G401.6 (cell line): ENCODE results near the gene NDUFC1.
A peak's percentile ranks its signal among the peaks of the same experiment; 100 is the strongest.
"Not testable (repeated sequence)": the region's sequence is repeated elsewhere in the genome, so short reads cannot be mapped to it uniquely, and the experiment has no call there.

ENCODE experiments used
- FAIRE-seq: peaks from 2 replicates; lab custom pipeline; 2012; peaks lifted over from hg19 to GRCh38; lab: Jason Lieb, UNC

The NDUFC1 gene

GRCh38 chr4:139301821-139302611, at the start of gene NDUFC1:
NDUFC1 (minus strand) TSS chr4:139302477; CDS start chr4:139295798, 6,679 bp downstream.
- peak; percentile 53 for FAIRE-seq

DNA sequence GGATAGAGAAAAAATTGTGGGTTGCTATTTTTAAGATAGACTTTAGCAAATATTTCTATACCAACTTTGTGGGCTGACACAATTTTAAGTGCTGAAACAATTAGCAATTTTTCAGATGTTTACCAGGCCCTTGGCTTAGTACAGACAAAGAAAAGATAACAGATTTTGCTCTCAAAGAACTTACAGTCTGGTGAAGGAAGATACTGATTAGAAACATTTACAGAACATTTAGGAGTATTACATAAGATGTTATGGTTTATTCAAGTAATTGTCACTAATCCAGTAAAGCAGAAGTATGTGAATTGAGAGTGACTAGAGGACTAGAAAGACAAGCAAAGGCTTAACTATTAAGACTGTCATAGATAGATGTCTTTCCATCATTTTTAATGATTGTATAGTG, 35.3 kb upstream of the NDUFC1 start:
- FAIRE-seq, result no peak

- no peak for FAIRE-seq
Observed at GRCh38 chr4:139333046-139333445, 30.8 kb upstream of the NDUFC1 start.

- FAIRE-seq, result no peak
Observed at GRCh38 chr4:139331185-139331584, 28.9 kb upstream of the NDUFC1 start.

GRCh38 chr4:139330283-139330682, 28.0 kb upstream of the NDUFC1 start:
- FAIRE-seq, result no peak

DNA sequence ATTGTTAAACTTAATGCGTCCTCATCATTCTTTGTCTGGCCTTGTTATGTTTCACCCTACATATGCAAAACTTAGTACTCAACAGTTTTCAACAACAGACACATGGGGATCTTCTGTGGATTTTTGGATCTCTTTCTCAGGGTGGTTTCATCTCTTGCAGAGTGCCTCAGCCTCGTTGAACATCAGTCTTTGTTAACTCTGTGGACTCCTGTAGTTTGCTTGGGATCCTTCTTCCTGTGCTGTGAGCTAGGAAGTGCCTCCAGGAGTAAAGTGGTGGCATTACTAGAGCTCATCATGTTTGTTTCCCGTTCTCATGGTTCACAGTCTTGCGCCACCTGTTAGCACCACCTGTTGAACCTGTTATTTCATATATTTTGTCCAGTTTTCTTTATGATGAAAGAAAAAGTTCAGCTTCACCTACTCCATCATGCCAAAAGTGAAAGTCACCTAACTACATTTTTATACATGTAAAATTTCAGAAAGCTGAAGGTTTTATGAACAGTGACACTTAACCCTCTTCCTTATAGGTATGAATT, 27.5 kb upstream of the NDUFC1 start:
- FAIRE-seq, result no peak

DNA sequence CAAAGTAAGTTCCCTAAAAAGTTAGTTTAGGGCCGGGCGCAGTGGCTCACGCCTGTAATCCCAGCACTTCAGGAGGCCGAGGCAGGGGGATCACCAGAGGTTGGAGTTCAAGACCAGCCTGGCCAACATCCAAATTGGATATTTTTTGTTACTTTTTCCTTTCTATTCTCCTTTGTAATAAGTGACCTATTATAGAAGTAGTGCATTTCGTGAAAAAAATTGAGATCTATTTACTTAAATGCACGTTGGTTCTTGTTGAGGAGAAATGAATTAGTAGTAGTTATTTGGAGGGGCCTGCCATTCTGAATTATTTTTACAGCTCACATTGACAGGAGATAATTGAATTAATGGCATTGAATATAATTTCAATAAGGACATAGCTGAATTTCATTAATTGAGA, 22.3 kb upstream of the NDUFC1 start:
- FAIRE-seq, result no peak

DNA sequence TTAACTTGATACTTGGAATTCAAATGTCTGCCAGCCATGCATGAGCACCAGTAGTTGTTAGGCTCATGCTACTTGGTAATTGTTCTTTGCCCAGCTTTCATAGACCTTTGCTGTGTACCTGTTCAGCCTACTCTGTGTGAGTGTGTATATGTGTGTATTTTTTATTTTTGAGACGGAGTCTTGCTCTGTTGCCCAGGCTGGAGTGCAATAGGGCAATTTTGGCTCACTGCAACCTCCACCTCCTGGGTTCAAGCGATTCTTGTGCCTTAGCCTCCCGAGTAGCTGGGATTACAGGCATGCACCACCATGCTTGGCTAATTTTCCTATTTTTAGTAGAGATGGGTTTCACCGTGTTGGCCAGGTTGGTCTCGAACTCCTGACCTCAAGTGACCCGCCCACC, 20.3 kb upstream of the NDUFC1 start:
- not testable (repeated sequence) for FAIRE-seq

- not testable (repeated sequence) for FAIRE-seq
Observed at GRCh38 chr4:139322070-139322469, 19.8 kb upstream of the NDUFC1 start.

DNA sequence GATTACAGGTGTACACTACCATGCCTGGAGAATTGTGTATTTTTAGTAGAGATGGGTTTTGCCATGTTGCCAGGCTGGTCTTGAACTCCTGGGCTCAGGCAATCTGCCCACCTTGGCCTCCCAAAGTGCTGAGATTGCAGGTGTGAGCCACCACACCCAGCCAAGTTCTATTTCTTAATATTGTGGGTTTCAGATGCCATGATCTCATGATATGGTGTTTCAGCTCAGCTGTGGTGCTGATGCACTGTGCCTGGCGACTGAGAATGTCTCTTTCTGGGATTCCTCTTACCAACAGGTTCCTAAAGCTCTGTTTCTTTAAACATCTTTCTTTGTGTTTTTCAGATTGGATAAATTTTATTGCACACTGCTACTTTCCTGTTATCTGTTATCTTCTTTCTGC, 17.3 kb upstream of the NDUFC1 start:
- no peak for FAIRE-seq

DNA sequence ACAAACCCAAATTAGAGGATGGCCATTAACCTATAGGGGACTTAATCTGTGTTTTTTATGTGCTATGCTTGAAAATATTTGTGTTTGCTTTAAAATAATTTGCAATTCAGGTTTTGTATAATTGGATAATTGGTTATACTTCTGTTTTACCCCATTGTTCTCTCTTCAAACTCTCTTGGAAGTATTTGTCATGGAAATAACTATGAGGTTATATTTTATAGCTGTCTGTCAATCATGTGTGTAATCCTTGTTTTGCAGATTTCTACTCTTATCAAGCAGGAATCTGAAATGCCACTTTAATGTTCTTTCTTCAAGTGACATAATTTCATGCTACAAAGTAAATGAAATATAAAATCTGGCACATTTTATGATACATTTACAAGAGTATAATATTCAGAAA, 15.4 kb upstream of the NDUFC1 start:
- no peak for FAIRE-seq

DNA sequence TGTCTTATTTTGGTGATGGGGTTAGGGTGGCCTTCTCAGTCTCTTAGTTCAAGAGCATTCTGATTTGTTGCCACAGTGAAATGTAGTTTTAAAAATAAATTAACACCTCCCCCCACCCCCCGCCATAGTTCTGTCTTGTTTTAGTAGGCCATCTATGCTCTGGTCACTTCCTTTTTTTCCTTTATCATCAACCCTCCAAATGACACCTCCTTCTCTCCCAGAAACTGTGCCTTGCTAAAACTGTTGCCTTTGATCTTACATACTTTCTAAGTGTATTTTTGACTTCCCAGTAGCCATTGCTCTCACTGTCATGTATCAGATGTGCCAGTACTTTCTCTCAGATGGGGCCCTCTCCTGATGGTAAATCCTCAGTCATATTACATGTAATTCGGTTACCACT, 14.5 kb upstream of the NDUFC1 start:
- no peak for FAIRE-seq

- FAIRE-seq, result no peak
Observed at GRCh38 chr4:139315221-139315675, 13.0 kb upstream of the NDUFC1 start.

GRCh38 chr4:139314047-139314800, 11.9 kb upstream of the NDUFC1 start:
- FAIRE-seq, result no peak

GRCh38 chr4:139313414-139313813, 11.1 kb upstream of the NDUFC1 start:
- not testable (repeated sequence) for FAIRE-seq

DNA sequence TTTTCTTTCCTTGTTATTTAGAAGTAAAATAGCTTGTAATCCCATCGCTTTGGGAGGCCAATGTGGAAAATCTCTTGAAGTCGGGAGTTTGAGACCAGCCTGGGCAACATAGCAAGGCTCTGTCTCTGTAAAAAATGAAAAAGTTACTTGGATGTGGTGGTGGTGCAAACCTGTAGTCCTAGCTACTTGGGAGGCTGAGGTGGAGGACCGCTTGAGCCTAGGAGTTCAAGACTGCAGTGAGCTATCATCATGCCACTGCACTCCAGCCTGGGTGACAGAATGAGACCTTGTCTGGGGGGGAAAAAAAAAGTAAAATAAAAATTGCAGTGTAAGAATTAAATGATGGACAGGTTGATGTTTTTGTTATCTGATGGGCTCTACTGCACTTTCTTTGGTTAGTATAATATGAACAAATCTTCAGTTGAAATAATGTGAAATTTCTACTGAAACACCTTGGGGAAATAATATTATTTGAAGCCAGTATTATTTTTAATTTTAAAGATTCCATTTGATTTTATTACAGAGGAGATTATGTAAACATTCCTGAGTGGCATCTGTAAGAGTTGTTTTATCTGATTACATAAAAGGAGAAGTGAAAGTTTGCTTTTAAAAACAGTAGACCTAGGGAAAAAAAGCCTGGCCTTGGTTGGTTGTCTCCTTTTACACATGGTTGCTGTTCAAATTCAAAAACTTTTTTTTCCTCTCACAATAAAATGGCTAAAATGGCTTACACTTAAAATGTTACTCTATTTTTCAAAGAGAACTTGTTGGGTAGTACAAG, 10.5 kb upstream of the NDUFC1 start:
- FAIRE-seq, result no peak

- FAIRE-seq, result no peak
Observed at GRCh38 chr4:139311909-139312308, 9.6 kb upstream of the NDUFC1 start.

GRCh38 chr4:139304920-139305319, 2.6 kb upstream of the NDUFC1 start:
- no peak for FAIRE-seq

GRCh38 chr4:139301113-139301820, 1.0 kb downstream of the NDUFC1 start, which contains the start of gene NAA15:
NAA15 (plus strand) TSS chr4:139301505; CDS start chr4:139301778, 273 bp downstream.
- FAIRE-seq, result peak; percentile 98

DNA sequence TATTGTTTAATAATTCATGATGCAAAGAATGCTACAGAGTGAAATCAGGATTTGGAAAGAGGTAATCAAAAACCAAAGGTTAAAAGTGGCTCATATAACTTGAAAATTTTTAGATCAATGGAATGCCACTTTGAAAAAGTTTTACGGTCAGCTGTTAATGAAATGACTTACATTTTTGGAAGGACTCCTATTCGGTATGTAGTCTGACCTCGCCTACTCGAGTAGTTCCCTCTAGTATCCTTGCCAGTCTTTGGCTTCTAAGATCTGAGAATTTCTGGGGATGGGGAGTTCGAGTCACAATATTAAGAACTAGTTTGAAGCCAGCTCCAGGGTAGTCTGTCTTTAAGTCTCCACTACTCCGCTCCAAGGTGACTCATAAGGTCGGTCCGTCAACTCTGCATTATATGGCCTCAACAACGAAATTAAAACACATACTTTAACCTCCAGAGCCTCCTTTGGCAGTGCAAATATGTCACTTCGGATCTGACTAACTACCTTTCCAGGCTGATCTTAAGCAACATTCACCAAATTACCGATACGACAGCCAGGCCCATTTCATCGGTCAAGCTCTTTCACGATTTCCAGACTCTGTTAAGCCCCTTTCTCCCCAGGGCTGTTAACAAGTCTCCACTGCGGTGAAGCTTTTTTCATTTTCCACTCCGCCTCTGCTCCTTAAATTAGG, 1.7 kb downstream of the NDUFC1 start:
- peak; percentile 74 for FAIRE-seq

DNA sequence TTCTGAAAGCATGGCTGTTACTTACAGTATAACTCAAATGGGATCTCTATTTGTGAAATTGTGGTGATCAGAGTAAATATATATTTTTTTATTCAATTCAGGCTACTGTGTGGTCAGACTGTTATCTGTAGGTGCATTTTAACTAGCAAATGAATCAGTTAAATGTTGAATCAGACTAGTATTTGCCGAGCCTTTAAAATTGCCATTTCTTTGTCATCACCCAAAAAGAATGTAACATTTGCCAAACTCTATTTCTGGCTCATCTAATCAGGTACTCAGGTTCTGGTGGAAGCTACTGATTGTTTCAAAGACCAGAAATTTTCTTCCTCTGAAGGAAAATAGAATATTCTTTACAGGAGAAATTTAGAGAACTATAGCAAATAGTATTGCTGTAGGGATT, 2.7 kb downstream of the NDUFC1 start:
- FAIRE-seq, result no peak
